ENCODE results near the gene DCST1. TPM values are rescaled to one million over a fixed set of nuclear protein-coding genes. Genes with fewer than 3 reads are reported as not detected.

Gene DCST1
- total and polyA plus RNA-seq, 2 donors (not counting 3 experiments of a cell fraction or from before 2014, with no cell fraction given), result not detected

DNA sequence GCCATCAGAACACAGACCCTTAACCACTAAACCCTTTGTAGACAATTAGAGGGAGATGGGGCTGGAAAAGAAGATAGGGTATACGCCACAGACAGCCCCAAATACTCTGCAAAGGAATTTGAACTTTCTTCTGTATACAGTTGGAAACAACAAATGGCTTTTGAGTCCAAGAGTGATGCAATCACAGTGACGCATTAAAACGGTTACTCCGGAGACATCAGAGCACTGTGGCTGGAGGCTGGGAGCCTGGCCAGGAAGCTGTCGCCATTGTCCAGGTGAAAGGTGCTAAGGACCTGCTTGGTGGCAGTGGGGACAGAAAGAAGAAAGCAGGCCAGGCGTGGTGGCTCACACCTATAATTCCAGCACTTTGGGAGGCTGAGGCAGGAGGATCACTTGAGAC lies 46.3 kb upstream of the DCST1 start:
- no peak for FAIRE-seq
- Histone ChIP-seq H3K4me1 (ENCODE audit: control insufficient read depth, extremely low read depth, insufficient read depth, low read length) (peaks cover 11% of the 10 kb centered on the region), H3K27me3 (ENCODE audit: control insufficient read depth in 2 of 2, insufficient read depth in 2 of 2, low read length in 2 of 2) (no peaks in the 10 kb centered on the region), H2AFZ (ENCODE audit: low read depth, low read length) (no peak overlapping the region), H3K4me3 (replicated peaks in 1 of 3; ENCODE audit: insufficient read depth in 1 of 3, low read depth in 1 of 3, low read length in 3 of 3) (no peak overlapping the region), H3K9me1 (replicated peaks; ENCODE audit: control insufficient read depth, extremely low read depth, insufficient read depth, low read length) (no peaks in the 10 kb centered on the region), H3K9ac (replicated peaks; ENCODE audit: extremely low read depth, insufficient read depth, low read length) (no peak overlapping the region), H3K4me2 (ENCODE audit: insufficient read depth, low read length) (no peak overlapping the region), H3K79me2 (ENCODE audit: control insufficient read depth, insufficient read depth, low read length) (peaks cover 18% of the 10 kb centered on the region), H3K36me3 (ENCODE audit: control insufficient read depth in 2 of 2, extremely low read depth in 1 of 2, insufficient read depth in 2 of 2, low read length in 2 of 2) (peaks cover 3 to 24% of the 10 kb centered on the region in 2 experiments), H4K20me1 (replicated peaks; ENCODE audit: control insufficient read depth, extremely low read depth, insufficient read depth, low read length) (no peaks in the 10 kb centered on the region), H3K27ac (ENCODE audit: insufficient read depth, low read depth, low read length) (no peak overlapping the region), H3K9me3 (replicated peaks; ENCODE audit: control insufficient read depth, insufficient read depth, low read length) (no peaks in the 10 kb centered on the region)
- no TSS peak for BruUV-seq (replicated peaks)
- no peak for DNase-seq (ENCODE audit: low read depth, low spot score)
- TF ChIP-seq FOS (IDR thresholded peaks at IDR 0.05; ENCODE audit: borderline replicate concordance, insufficient read depth, low read length) (no peak), POLR2AphosphoS5 (IDR thresholded peaks at IDR 0.05; ENCODE audit: insufficient read depth, low read depth, low read length) (no peak), EZH2 (IDR thresholded peaks at IDR 0.05; ENCODE audit: borderline replicate concordance, low read depth, low read length, severe bottlenecking) (no peak), JUN (IDR thresholded peaks at IDR 0.05; ENCODE audit: borderline replicate concordance, insufficient read depth, insufficient read length, low read depth) (no peak), MYC (IDR thresholded peaks at IDR 0.05; ENCODE audit: low read depth, low read length) (no peak), GATA2 (IDR thresholded peaks at IDR 0.05; ENCODE audit: insufficient read depth, insufficient read length, low read depth, low read length) (no peak), POLR2A (IDR thresholded peaks at IDR 0.05; ENCODE audit: low read depth, low read length) (no peak)
- TF ChIP-seq, protein P1, sequence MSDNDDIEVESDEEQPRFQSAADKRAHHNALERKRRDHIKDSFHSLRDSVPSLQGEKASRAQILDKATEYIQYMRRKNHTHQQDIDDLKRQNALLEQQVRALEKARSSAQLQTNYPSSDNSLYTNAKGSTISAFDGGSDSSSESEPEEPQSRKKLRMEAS (IDR thresholded peaks at IDR 0.05; ENCODE audit: insufficient read depth, insufficient read length), result no peak
- TF ChIP-seq, protein P2, sequence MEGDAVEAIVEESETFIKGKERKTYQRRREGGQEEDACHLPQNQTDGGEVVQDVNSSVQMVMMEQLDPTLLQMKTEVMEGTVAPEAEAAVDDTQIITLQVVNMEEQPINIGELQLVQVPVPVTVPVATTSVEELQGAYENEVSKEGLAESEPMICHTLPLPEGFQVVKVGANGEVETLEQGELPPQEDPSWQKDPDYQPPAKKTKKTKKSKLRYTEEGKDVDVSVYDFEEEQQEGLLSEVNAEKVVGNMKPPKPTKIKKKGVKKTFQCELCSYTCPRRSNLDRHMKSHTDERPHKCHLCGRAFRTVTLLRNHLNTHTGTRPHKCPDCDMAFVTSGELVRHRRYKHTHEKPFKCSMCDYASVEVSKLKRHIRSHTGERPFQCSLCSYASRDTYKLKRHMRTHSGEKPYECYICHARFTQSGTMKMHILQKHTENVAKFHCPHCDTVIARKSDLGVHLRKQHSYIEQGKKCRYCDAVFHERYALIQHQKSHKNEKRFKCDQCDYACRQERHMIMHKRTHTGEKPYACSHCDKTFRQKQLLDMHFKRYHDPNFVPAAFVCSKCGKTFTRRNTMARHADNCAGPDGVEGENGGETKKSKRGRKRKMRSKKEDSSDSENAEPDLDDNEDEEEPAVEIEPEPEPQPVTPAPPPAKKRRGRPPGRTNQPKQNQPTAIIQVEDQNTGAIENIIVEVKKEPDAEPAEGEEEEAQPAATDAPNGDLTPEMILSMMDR (IDR thresholded peaks at IDR 0.05; ENCODE audit: extremely low read depth in 1 of 2, insufficient read depth in 1 of 2, low read depth in 1 of 2, low read length in 2 of 2), result no peak
- dilution Hi-C loops (cut with MboI; ENCODE audit: extremely low pct_ligation_motif_present, low sequenced_read_pairs), result no loop called here
- POLR2A ChIA-PET, result no interaction called here
- CTCF ChIA-PET, result interaction anchor here (1.1 to 2.3 kb wide), 6 partner anchors 9 to 30 kb away, joined by 3 to 10 read pairs (median 5); partner anchors contain the start of genes CKS1B, PYGO2 and SHC1
- intact Hi-C loops (cut with micrococcal nuclease), result no loop called here
